ENCODE results near the gene GSTP1.
"Not testable (repeated sequence)": the region's sequence is repeated elsewhere in the genome, so short reads cannot be mapped to it uniquely, and the experiment has no call there.

DNA sequence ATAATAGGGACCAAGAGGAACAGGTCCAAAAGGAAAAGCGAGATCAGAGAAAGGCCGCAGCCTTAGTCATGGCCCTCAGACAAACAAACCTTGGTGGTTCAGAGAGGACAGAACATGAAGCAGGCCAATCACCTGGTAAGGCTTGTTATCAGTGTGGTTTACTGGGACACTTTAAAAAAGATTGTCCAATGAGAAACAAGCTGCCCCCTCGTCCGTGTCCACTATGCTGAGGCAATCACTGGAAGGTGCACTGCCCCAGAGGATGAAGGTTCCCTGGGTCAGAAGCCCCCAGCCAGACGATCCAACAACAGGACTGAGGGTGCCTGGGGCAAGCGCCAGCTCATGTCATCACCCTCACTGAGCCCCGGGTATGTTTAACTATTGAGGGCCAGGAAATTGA, 39.3 kb downstream of the GSTP1 start:
- TF ChIP-seq, protein P1, sequence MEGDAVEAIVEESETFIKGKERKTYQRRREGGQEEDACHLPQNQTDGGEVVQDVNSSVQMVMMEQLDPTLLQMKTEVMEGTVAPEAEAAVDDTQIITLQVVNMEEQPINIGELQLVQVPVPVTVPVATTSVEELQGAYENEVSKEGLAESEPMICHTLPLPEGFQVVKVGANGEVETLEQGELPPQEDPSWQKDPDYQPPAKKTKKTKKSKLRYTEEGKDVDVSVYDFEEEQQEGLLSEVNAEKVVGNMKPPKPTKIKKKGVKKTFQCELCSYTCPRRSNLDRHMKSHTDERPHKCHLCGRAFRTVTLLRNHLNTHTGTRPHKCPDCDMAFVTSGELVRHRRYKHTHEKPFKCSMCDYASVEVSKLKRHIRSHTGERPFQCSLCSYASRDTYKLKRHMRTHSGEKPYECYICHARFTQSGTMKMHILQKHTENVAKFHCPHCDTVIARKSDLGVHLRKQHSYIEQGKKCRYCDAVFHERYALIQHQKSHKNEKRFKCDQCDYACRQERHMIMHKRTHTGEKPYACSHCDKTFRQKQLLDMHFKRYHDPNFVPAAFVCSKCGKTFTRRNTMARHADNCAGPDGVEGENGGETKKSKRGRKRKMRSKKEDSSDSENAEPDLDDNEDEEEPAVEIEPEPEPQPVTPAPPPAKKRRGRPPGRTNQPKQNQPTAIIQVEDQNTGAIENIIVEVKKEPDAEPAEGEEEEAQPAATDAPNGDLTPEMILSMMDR (IDR thresholded peaks at IDR 0.05; ENCODE audit: insufficient read depth, low read length, poor library complexity, severe bottlenecking), result not testable (repeated sequence)
- TF ChIP-seq EZH2phosphoT487 (conservative IDR thresholded peaks at IDR 0.05; ENCODE audit: low read length), result not testable (repeated sequence)

All from SU-DHL-6 (cell line).